Measurements from ENCODE around the gene HSP90AA1.

The HSP90AA1 gene

DNA sequence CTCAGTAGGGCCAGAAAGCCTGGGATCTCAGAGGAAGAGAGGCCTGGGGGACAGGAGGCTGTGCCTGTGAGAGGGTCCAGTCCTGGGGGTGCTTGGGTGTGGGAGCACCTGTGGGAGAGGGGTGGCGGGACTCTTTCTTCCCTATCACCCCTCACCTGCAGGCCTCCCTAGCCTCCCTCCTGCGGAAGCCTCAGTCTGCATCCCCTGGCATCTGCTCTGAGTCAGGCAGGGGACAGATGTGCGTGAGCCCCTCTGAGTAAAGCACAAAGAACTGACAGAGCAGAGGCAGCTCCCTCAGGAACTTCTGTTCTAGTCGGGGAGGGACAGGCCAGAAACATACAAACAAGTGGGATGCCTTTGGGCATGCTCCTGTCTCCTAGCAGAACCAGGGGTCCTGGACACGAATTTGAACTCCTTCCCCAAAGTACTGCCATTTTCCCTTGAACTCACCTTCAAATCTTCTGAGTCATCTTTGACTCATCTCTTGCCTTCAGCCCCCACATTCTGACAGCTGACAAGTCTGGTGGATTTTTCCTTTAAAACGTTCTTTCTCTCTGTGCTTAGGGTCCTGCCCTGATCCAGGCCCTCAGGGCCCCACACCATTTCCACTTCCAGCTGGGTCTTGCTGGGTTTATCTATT, 8.5 kb upstream of the HSP90AA1 start:
- TF ChIP-seq, protein P1, sequence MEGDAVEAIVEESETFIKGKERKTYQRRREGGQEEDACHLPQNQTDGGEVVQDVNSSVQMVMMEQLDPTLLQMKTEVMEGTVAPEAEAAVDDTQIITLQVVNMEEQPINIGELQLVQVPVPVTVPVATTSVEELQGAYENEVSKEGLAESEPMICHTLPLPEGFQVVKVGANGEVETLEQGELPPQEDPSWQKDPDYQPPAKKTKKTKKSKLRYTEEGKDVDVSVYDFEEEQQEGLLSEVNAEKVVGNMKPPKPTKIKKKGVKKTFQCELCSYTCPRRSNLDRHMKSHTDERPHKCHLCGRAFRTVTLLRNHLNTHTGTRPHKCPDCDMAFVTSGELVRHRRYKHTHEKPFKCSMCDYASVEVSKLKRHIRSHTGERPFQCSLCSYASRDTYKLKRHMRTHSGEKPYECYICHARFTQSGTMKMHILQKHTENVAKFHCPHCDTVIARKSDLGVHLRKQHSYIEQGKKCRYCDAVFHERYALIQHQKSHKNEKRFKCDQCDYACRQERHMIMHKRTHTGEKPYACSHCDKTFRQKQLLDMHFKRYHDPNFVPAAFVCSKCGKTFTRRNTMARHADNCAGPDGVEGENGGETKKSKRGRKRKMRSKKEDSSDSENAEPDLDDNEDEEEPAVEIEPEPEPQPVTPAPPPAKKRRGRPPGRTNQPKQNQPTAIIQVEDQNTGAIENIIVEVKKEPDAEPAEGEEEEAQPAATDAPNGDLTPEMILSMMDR (IDR thresholded peaks at IDR 0.05; ENCODE audit: unreplicated experiment in 3 of 3) = no peak
- Mint-ChIP-seq H3K36me3 (ENCODE audit: low read depth) (no peaks in the 10 kb centered on the region), H3K27me3 (ENCODE audit: low read depth) (no peaks in the 10 kb centered on the region), H3K4me3 (no peak overlapping the region), H3K4me1 (peaks cover 7% of the 10 kb centered on the region), H3K9me3 (no peaks in the 10 kb centered on the region), H3K27ac (peak overlapping the region in 1 of 3 experiments; percentile 59)

DNA sequence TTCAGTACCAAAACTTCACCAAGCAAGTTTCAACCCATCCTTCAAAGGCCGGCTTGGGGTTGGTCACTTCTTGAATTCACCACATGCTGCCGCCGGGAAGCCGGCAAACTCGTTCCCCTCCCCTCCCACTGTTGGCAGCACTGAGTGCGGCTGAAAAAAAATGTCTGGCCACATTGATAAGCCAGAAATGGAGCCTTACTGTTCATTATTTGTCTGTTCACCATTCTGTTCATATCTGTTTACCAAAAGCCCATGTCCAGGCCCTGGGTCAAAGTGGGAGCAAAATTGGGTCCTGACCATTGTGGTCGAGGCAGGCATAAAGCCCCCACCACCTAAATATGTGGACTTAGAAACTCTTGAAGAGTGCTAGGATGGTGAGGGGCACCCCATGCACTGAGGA, 7.3 kb upstream of the HSP90AA1 start:
- Mint-ChIP-seq H3K27ac (no peak overlapping the region), H3K27me3 (ENCODE audit: low read depth) (no peaks in the 10 kb centered on the region), H3K9me3 (no peaks in the 10 kb centered on the region), H3K4me3 (no peak overlapping the region), H3K4me1 (peaks cover 17% of the 10 kb centered on the region), H3K36me3 (ENCODE audit: low read depth) (no peaks in the 10 kb centered on the region)
- TF ChIP-seq, protein P1 (IDR thresholded peaks at IDR 0.05; ENCODE audit: unreplicated experiment in 3 of 3) = no peak

DNA sequence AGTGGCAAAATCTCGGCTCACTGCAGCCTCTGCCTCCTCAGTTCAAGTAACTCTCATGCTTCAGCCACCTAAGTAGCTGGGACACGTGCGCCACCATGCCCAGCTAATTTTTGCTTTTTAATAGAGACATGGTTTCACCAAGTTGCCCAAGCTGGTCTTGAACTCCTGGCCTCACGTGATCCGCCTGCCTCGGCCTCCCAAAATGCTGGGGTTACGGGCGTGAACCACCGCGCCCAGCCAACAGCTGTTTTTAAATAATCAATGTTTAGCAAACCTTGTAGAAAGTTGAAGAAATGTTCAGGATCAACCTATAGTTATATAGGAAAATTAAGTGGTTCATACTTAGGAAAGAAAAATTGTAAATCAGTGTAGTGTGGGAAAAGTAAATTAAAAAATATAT, 6.0 kb upstream of the HSP90AA1 start:
- TF ChIP-seq, protein P1 (IDR thresholded peaks at IDR 0.05; ENCODE audit: unreplicated experiment in 3 of 3) = no peak
- no peak overlapping the region for H3K4me3 Mint-ChIP-seq
- peaks cover 28% of the 10 kb centered on the region for H3K4me1 Mint-ChIP-seq
- no peak overlapping the region for H3K27ac Mint-ChIP-seq
- H3K36me3 Mint-ChIP-seq (ENCODE audit: low read depth) = no peaks in the 10 kb centered on the region
- no peaks in the 10 kb centered on the region for H3K9me3 Mint-ChIP-seq
- no peaks in the 10 kb centered on the region for H3K27me3 Mint-ChIP-seq (ENCODE audit: low read depth)

DNA sequence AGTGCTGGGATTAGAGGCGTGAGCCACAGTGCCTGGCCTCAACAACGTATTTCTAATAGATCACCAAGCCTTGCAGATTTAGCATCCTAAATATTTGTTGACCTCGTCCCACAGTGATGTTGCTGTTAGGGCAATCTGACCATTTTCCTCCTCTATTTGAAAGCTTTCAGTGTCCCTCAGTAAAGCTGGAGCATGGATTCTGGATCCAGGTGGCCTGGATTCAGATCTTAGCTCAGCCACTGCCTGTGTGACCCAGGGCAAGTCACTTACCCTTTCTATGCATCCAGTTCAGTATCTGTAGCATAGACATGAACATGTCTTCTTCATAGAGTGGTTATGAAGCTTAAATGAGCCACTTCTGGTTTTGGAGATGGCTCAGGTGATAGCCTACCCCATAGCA, 3.9 kb upstream of the HSP90AA1 start:
- Mint-ChIP-seq H3K4me1 (peaks cover 27% of the 10 kb centered on the region), H3K9me3 (no peaks in the 10 kb centered on the region), H3K27me3 (ENCODE audit: low read depth) (no peaks in the 10 kb centered on the region), H3K27ac (no peak overlapping the region), H3K36me3 (ENCODE audit: low read depth) (peaks cover 7% of the 10 kb centered on the region), H3K4me3 (peak overlapping the region; percentile 18 to 73 (median 64))
- TF ChIP-seq, protein P1 (IDR thresholded peaks at IDR 0.05; ENCODE audit: unreplicated experiment in 3 of 3) = no peak

DNA sequence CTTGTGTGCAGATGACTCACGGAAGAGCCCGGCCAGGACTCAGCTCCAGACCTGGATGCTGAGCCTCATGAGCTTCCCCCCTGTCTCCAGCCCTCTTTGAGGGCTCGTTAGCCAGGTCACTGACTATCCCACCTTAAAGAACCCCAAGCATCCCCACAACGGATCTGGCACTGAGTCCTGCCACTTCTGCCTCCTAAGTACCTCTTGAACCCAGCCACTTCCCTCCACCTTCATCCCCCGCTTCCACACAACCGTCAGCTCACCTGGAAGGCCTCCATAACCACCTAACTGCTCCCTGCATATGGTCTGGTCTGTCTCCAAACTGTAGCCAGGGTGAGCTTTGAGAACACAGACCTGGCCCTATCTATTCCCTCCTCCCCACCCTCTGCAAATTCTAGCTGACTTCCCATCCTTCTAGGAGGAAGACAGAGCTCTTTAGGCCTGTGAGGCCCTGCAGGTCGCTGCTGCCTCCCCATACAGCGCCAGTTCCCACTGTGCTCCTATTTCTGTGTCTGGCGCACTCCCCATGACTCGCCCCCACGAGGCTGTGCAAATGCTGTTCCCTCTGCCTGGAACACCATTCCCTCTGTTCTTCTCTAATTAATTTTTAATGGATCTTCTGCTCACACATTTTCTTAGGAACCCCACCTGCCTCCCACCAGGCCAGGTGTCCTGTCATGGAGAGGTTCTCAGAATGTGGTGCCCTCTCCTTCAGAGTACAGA, 2.9 kb upstream of the HSP90AA1 start:
- TF ChIP-seq, protein P1 (IDR thresholded peaks at IDR 0.05; ENCODE audit: unreplicated experiment in 3 of 3) = no peak
- Mint-ChIP-seq H3K4me3 (peak overlapping the region; percentile 82 to 90 (median 87)), H3K36me3 (ENCODE audit: low read depth) (peaks cover 16% of the 10 kb centered on the region), H3K9me3 (no peaks in the 10 kb centered on the region), H3K27ac (peak overlapping the region; percentile 77 to 78 (median 78)), H3K27me3 (ENCODE audit: low read depth) (no peaks in the 10 kb centered on the region), H3K4me1 (peaks cover 36% of the 10 kb centered on the region)

Data from nephron (organoid).